Body of pancreas (tissue), 4 donors: Measurements from ENCODE around the gene SEMA7A. TPM values are rescaled to one million over a fixed set of nuclear protein-coding genes. Genes with fewer than 3 reads are reported as not detected.
A peak's percentile ranks its signal among the peaks of the same experiment; 100 is the strongest.

Source experiments
- ATAC-seq: fragments of 150-250 bp; one replicate; pipeline ENCODE4 v1.9.1; 2016
- DNase-seq, 4 donors: peaks; one replicate each; pipeline ENCODE4 v3.0.0-alpha.2; 2019
- H3K27ac ChIP-seq, 4 donors: fragments of 200-600 bp; sonication (generic); 1 replicate in 3 of 4; 2 replicates in 1 of 4; pipeline versions ENCODE4 v1.5.1 to v1.6.1; 2016 to 2019; ENCODE audit warnings: mild to moderate bottlenecking in 1 of 4, mixed read lengths in 1 of 4, moderate library complexity in 1 of 4
- H3K27me3 ChIP-seq, 2 donors: fragments of 200-600 bp; sonication (generic); one replicate each; pipeline ENCODE4 v1.6.0; 2016; ENCODE audit warnings: mild to moderate bottlenecking in 1 of 2
- H3K36me3 ChIP-seq, 2 donors: fragments of 200-600 bp; sonication (generic); replicated peaks in 1 of 2; 2 replicates each; pipeline ENCODE4 v1.5.1; 2016; ENCODE audit warnings: low read depth in 2 of 2; ENCODE audit not compliant: insufficient read depth in 1 of 2
- H3K4me1 ChIP-seq: fragments of 200-600 bp; sonication (generic); one replicate; pipeline ENCODE4 v1.6.0; 2016
- H3K4me3 ChIP-seq, 2 donors: fragments of 200-600 bp; sonication (generic); 1 replicate in 1 of 2; 2 replicates in 1 of 2; pipeline ENCODE4 v1.5.1; 2016 to 2019
- H3K9me3 ChIP-seq, 3 donors: fragments of 200-600 bp; sonication (generic); 1 replicate in 2 of 3; 2 replicates in 1 of 3; pipeline ENCODE4 v1.5.1; 2016
- CTCF ChIP-seq, 7 experiments: fragments of 450-650 bp in 4 of 7; fragments of 200-600 bp in 3 of 7; sonication (generic) in 3 of 7; IDR thresholded peaks; one replicate each; pipeline ENCODE4 v1.5.1; 2016 to 2019; ENCODE audit warnings: antibody characterized with exemption in 7 of 7
- POLR2A ChIP-seq, 3 donors: fragments of 450-650 bp; IDR thresholded peaks; one replicate each; pipeline ENCODE4 v1.6.1; 2016; ENCODE audit warnings: antibody characterized with exemption in 3 of 3, mild to moderate bottlenecking in 2 of 3
- WGBS, 2 donors: methylation state at CpG; one replicate each; pipeline ENCODE4 v1.1.5; 2017; 5-methylcytosine and 5-hydroxymethylcytosine counted together
- intact Hi-C: fragments of 100-400 bp; cut with DNase I; formaldehyde crosslinking; loops from one replicate; pipeline ENCODE4 v1.15.1; 2023
- total RNA-seq, 2 donors: library from RNA; depleted of rRNA; stranded (reverse); fragments of >200 nt; gene quantifications; one replicate each; pipeline ENCODE4 v1.1.0, GENCODE V29; 2016

The SEMA7A gene
- total RNA-seq, 2 donors from 2014 or later: 0.33 to 0.52 TPM

GRCh38 chr15:74383695-74384565, 49.8 kb downstream of the SEMA7A start:
- DNase-seq: no peak
- ATAC-seq: no peak
- Histone ChIP-seq H3K4me3 (no peak overlapping the region), H3K36me3 (no peaks in the 10 kb centered on the region), H3K9me3 (no peaks in the 10 kb centered on the region), H3K4me1 (no peaks in the 10 kb centered on the region), H3K27me3 (no peaks in the 10 kb centered on the region), H3K27ac (no peak overlapping the region)
- TF ChIP-seq POLR2A (IDR thresholded peaks at IDR 0.05): no peak
- TF ChIP-seq CTCF (IDR thresholded peaks at IDR 0.05): no peak
- intact Hi-C loops: loop anchor here (5.0 to 10.0 kb wide), 2 partner anchors 58 to 381 kb away; no protein-coding TSS in a partner anchor
- WGBS, 2 donors: 54 to 69% methylated on average over 8 of the region's 8 CpGs

GRCh38 chr15:74383286-74383685, 50.5 kb downstream of the SEMA7A start:
- WGBS, 2 donors: 86% methylated on average over 4 of the region's 4 CpGs; no CpG with 5 or more reads in 1 of the 2 donors
- ATAC-seq (no peak), DNase-seq (no peak)
- Histone ChIP-seq H3K27me3 (no peaks in the 10 kb centered on the region), H3K4me3 (no peak overlapping the region), H3K4me1 (no peaks in the 10 kb centered on the region), H3K36me3 (no peaks in the 10 kb centered on the region), H3K9me3 (no peaks in the 10 kb centered on the region), H3K27ac (no peak overlapping the region)
- TF ChIP-seq POLR2A (IDR thresholded peaks at IDR 0.05) (no peak), CTCF (IDR thresholded peaks at IDR 0.05) (no peak)
- intact Hi-C loops: loop anchor here (5.0 to 10.0 kb wide), 2 partner anchors 59 to 382 kb away; no protein-coding TSS in a partner anchor

- peak; percentile 82 to 88 (median 85) for DNase-seq
- TF ChIP-seq POLR2A (IDR thresholded peaks at IDR 0.05): no peak
- peak; percentile 73 to 91 (median 83) for TF ChIP-seq CTCF (IDR thresholded peaks at IDR 0.05)
- intact Hi-C loops: loop anchor here (5.0 to 10.0 kb wide), 2 partner anchors 60 to 383 kb away; no protein-coding TSS in a partner anchor
- Histone ChIP-seq H3K27me3 (no peaks in the 10 kb centered on the region), H3K36me3 (no peaks in the 10 kb centered on the region), H3K9me3 (no peaks in the 10 kb centered on the region), H3K4me1 (no peaks in the 10 kb centered on the region), H3K27ac (no peak overlapping the region), H3K4me3 (no peak overlapping the region)
- ATAC-seq: peak; percentile 81
- 41 to 58% methylated on average over 9 to 11 of the region's 13 CpGs for WGBS, 2 donors
Observed at GRCh38 chr15:74382004-74382816, 51.5 kb downstream of the SEMA7A start.

- intact Hi-C loops: loop anchor here (5.0 to 10.0 kb wide), 2 partner anchors 61 to 383 kb away; no protein-coding TSS in a partner anchor
- WGBS, 2 donors: 60 to 80% methylated on average over 3 to 5 of the region's 5 CpGs
- TF ChIP-seq POLR2A (IDR thresholded peaks at IDR 0.05) (no peak), CTCF (IDR thresholded peaks at IDR 0.05) (no peak)
- no peak for DNase-seq
- Histone ChIP-seq H3K9me3 (no peaks in the 10 kb centered on the region), H3K4me3 (no peak overlapping the region), H3K36me3 (no peaks in the 10 kb centered on the region), H3K4me1 (no peaks in the 10 kb centered on the region), H3K27ac (no peak overlapping the region), H3K27me3 (no peaks in the 10 kb centered on the region)
- ATAC-seq: no peak
Observed at GRCh38 chr15:74381481-74381880, 52.3 kb downstream of the SEMA7A start.
